Stomach (tissue), 4 donors: ENCODE data around the gene CEP170.

Source experiments
- EP300 ChIP-seq: sonication (generic); formaldehyde crosslinking; IDR thresholded peaks from one replicate; pipeline ENCODE4 v1.6.1; 2017; ENCODE audit warnings: antibody characterized with exemption
- POLR2A ChIP-seq, 4 donors: fragments of 450-650 bp; IDR thresholded peaks; one replicate each; pipeline ENCODE4 v1.6.1; 2016; ENCODE audit warnings: antibody characterized with exemption in 4 of 4, control low read depth in 2 of 4, mild to moderate bottlenecking in 1 of 4, moderate library complexity in 1 of 4
- POLR2AphosphoS5 ChIP-seq, 3 donors: sonication (generic); formaldehyde crosslinking; IDR thresholded peaks; one replicate each; pipeline ENCODE4 v1.6.1; 2016; ENCODE audit warnings: antibody characterized with exemption in 3 of 3
- TF ChIP-seq, protein P1 (sequence below), 7 experiments: fragments of 450-650 bp in 4 of 7; fragments of 200-600 bp in 3 of 7; sonication (generic) in 3 of 7; IDR thresholded peaks; one replicate each; pipeline ENCODE4 v1.5.1; 2016 to 2019; ENCODE audit warnings: antibody characterized with exemption in 7 of 7, control low read depth in 2 of 7, mild to moderate bottlenecking in 1 of 7

DNA sequence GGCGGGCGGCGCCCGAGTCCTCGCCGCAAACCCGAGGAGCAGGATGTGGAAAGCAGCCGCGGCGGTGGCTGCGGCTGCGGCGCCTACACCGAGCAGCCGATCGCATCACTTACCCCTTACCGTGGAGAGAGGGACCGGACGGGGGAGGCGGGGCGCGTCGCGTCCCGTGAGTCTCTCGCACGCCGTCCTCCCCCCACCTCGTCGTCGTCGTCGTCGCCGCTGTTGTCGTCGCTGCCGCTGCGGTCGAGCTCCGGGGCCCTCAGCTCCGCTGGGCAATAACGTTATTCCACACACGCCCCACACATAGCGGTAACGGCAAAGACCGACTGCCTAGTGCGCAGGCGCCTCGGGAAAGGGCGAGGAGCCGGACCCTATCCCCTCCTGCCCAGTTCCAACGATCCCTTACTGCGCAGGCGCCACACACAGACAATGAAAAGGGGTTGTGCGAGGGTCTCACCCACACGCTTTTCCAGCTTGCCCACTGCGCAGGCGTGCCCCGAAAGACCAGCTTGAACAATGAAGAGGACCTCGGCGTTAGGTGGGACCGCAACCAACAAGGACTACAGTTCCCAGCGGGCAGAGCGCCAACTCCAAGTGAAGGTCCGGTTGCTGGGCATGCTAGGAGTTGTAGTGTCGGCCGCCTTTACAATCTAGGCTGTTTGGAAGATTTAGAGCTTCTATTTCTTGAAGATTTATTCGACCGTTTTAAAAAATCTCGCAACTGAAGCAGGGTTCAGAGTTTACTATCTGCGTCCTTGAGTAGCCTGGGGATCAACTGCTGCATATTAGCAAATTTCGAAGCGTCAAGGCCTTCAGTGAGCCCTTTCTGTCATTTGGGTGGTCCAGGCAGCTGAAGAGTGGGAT lies at the start of gene CEP170:
- TF ChIP-seq, protein P1, sequence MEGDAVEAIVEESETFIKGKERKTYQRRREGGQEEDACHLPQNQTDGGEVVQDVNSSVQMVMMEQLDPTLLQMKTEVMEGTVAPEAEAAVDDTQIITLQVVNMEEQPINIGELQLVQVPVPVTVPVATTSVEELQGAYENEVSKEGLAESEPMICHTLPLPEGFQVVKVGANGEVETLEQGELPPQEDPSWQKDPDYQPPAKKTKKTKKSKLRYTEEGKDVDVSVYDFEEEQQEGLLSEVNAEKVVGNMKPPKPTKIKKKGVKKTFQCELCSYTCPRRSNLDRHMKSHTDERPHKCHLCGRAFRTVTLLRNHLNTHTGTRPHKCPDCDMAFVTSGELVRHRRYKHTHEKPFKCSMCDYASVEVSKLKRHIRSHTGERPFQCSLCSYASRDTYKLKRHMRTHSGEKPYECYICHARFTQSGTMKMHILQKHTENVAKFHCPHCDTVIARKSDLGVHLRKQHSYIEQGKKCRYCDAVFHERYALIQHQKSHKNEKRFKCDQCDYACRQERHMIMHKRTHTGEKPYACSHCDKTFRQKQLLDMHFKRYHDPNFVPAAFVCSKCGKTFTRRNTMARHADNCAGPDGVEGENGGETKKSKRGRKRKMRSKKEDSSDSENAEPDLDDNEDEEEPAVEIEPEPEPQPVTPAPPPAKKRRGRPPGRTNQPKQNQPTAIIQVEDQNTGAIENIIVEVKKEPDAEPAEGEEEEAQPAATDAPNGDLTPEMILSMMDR (IDR thresholded peaks at IDR 0.05) = no peak
- TF ChIP-seq POLR2A (IDR thresholded peaks at IDR 0.05) (peak in 1 of 4 donors; percentile 21), EP300 (no peak), POLR2AphosphoS5 (IDR thresholded peaks at IDR 0.05) (peak; percentile 54 to 76 (median 70))
